GM12875 (cell line): ENCODE data around the gene RCOR2.

ENCODE experiments used
- H3K4me3 ChIP-seq: one replicate; pipeline ENCODE4 v1.5.1; 2011; ENCODE audit warnings: low read depth, low read length, control low read depth
- TF ChIP-seq, protein P1 (sequence below): IDR thresholded peaks from 2 replicates; pipeline ENCODE4 v1.5.1; 2011; ENCODE audit warnings: low read depth, mild to moderate bottlenecking, control low read depth, inconsistent platforms, low read length, moderate library complexity, borderline replicate concordance; ENCODE audit not compliant: insufficient read depth

The RCOR2 gene

DNA sequence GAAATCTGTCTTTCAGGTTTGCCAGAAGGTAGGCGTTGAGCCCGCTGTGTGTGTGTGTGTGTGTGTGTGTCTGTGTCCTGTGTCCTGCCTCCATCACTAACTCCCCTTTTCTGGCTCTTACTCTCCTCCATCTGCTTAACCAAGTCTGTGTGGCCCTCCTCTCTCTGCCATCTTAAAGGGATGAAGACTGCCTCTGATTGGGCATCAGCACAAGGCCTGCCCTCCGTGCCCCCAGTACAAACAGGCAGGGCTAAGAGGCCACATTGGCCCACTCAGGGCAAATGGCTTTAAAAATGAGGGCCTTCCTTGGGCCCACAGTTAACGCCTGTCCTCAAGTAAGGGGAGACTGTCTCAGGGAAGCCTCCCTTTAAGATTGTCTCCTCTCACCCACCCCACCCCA lies 10.9 kb downstream of the RCOR2 start:
- TF ChIP-seq, protein P1, sequence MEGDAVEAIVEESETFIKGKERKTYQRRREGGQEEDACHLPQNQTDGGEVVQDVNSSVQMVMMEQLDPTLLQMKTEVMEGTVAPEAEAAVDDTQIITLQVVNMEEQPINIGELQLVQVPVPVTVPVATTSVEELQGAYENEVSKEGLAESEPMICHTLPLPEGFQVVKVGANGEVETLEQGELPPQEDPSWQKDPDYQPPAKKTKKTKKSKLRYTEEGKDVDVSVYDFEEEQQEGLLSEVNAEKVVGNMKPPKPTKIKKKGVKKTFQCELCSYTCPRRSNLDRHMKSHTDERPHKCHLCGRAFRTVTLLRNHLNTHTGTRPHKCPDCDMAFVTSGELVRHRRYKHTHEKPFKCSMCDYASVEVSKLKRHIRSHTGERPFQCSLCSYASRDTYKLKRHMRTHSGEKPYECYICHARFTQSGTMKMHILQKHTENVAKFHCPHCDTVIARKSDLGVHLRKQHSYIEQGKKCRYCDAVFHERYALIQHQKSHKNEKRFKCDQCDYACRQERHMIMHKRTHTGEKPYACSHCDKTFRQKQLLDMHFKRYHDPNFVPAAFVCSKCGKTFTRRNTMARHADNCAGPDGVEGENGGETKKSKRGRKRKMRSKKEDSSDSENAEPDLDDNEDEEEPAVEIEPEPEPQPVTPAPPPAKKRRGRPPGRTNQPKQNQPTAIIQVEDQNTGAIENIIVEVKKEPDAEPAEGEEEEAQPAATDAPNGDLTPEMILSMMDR: no peak
- H3K4me3 ChIP-seq: no peak overlapping the region

DNA sequence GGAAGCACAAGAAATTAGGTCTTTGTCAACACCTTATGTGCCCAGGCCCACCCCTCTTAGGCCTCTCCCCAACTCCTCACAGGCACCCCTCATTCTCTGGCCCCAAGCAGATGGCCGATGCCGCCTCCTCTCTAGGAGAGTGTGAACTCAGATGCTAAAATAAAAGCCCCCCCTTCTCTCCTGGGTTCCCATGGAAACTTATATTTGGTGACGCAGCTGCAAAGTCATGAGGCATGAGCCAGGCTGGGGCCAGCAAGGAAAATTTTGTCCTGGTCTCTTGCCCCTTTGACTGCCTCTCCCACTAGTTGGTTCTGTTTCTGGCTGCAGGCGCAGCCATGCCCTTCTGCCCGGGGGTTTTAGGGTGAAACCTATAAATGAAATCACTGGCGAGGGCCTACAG lies 11.8 kb downstream of the RCOR2 start:
- TF ChIP-seq, protein P1: no peak
- H3K4me3 ChIP-seq: no peak overlapping the region

DNA sequence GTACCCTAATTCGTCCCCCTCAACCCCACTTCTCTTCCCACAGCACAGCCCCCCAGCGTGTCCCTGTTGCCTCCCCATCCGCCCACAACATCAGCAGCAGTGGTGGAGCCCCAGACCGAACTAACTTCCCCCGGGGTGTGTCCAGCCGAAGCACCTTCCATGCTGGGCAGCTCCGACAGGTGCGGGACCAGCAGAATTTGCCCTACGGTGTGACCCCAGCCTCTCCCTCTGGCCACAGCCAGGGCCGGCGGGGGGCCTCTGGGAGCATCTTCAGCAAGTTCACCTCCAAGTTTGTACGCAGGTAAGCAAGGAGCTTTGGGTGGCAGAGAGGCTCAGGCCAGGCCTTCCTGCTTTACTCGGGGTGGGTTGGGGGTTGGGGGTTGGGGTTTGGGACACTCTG lies 12.2 kb downstream of the RCOR2 start:
- TF ChIP-seq, protein P1: no peak
- no peak overlapping the region for H3K4me3 ChIP-seq

DNA sequence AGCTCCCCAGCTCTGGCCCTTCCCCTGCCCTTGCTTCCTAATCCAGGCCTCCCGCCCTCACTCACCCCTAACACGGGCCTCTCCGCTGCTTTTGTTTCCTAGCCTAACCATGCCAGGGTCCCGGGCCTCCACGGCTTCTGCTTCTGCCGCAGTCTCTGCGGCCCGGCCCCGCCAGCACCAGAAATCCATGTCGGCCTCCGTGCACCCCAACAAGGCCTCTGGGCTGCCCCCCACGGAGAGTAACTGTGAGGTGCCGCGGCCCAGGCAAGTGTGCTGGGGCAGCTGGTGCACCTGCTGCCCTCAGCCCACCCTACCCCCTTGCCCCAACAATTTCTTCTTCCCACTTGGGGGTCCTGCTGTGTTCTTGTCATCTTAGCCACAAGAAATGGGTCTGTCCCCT lies 13.1 kb downstream of the RCOR2 start:
- TF ChIP-seq, protein P1: no peak
- no peak overlapping the region for H3K4me3 ChIP-seq

DNA sequence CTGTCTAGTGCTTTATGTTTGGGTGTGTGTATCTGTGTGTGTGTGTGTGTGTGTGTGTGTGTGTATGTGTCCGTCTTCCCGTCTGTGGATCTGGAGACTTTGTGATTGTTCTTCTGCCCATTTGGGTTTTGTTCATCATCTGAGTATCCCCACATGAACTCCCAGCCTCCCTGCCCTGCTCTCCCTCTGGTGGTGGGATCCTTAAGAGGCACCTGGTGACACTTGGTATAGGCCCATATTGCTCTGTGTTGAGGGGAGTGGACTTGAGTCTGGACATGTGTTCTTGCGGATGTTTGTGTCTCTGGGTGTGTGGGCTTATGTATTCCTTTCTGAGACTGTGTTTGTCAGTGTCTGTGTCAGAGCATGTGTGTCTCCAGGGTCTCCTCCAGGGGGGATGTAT lies 15.3 kb downstream of the RCOR2 start:
- TF ChIP-seq, protein P1: peak; percentile 27; the same call in 1 of the 2 replicates

DNA sequence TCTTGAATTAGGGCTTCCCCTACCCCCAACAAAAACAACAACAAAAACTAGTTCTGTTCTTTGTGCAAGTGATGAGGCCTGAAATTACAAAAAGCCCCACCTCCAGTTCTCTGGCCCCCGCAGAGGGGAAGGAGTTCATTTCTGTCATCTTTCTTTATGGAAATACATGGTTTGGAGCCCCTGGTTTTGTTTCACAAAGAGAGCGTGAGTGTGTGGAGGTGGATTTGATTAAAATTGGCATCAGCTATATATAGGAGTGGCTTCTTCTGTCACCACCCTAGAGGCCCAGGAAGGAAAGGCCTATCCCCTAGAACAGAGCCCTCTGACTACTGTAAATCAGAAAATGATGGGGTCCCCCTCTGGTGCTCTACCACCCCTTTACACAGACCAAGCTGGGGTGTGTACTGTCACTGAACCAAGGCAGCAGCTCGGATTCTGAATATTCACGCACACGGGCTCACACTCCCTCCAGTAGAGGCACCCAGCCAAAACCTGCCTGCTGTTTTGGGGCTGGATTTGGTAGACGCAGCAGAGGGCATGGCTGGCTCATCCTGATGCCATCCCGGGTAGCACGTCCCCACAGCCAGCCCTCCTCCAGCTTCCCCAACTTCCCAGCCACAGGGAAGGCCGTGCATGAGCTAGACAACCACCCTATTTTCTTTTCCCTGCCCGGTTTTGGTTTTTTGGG lies 19.4 kb downstream of the RCOR2 start:
- no peak overlapping the region for H3K4me3 ChIP-seq
- TF ChIP-seq, protein P1: no peak

More for the DNA sequence above, 15.3 kb downstream of the RCOR2 start:
- H3K4me3 ChIP-seq: no peak overlapping the region

DNA sequence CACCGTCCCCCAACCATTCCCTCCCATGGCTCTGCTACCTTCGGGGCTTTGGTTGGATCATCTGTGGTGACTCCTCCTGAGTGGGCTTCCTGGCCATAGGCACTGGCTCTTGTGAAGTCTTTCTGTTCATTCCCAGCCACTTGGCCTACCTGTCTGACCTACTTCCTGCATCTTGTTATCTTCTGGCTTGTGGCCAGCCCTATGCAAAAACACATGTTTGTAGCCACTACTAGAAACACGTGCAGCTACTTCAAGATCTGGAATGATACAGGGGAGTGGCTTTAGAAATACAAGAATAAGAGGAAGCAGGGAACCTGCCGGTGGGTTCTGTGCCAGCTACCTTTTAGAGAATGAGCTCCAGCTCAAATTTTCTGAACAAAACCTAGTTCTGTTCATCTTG lies 20.9 kb downstream of the RCOR2 start:
- TF ChIP-seq, protein P1: no peak
- no peak overlapping the region for H3K4me3 ChIP-seq
